Esophagus muscularis mucosa (tissue), 4 donors: ENCODE results near the gene HPS4.

Source experiments
- CTCF ChIP-seq, 3 experiments: fragments of 200-600 bp in 2 of 3; fragments of 450-650 bp in 1 of 3; sonication (generic) in 2 of 3; IDR thresholded peaks; one replicate each; pipeline ENCODE4 v1.5.1; 2017 to 2019; ENCODE audit warnings: antibody characterized with exemption in 3 of 3, mild to moderate bottlenecking in 2 of 3, moderate library complexity in 1 of 3
- EP300 ChIP-seq: sonication (generic); formaldehyde crosslinking; IDR thresholded peaks from one replicate; pipeline ENCODE4 v1.6.1; 2017; ENCODE audit warnings: antibody characterized with exemption
- POLR2A ChIP-seq: fragments of 450-650 bp; IDR thresholded peaks from one replicate; pipeline ENCODE4 v1.6.1; 2017; ENCODE audit warnings: antibody characterized with exemption, moderate library complexity, mild to moderate bottlenecking, low read depth
- POLR2AphosphoS5 ChIP-seq, 2 donors: sonication (generic); formaldehyde crosslinking; IDR thresholded peaks; one replicate each; pipeline ENCODE4 v1.6.1; 2017; ENCODE audit warnings: antibody characterized with exemption in 2 of 2

GRCh38 chr22:26452236-26453016 lies 31.2 kb downstream of the HPS4 start:
- no peak for TF ChIP-seq CTCF (IDR thresholded peaks at IDR 0.05)
- TF ChIP-seq POLR2A = no peak
- TF ChIP-seq EP300 = no peak
- TF ChIP-seq POLR2AphosphoS5 (IDR thresholded peaks at IDR 0.05) = no peak
